ENCODE measurements around the gene DYNLT1.

DNA sequence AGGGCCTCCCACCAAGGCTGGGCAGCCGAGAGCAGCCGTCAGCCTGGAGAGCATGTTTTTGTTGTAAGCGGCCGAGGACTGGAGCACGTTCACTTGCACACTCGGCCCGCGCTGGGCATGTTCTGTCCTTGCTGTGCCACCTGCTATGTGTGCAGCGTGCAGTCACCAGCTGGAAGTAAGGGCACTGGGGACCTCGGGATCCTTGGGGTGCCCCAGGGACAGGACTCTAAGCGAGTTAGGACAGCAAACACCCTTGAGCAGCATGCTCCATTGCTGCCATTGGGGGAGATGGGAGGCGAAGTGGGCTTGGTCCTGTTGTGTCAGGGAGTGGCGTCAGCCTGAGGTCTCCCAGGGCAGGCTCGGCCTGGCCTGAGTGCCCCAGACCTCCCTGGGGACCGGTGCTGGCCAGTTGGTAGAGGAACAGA, 18.6 kb downstream of the DYNLT1 start:
- no peak for TF ChIP-seq POLR2A (IDR thresholded peaks at IDR 0.05)
- TF ChIP-seq, protein P1, sequence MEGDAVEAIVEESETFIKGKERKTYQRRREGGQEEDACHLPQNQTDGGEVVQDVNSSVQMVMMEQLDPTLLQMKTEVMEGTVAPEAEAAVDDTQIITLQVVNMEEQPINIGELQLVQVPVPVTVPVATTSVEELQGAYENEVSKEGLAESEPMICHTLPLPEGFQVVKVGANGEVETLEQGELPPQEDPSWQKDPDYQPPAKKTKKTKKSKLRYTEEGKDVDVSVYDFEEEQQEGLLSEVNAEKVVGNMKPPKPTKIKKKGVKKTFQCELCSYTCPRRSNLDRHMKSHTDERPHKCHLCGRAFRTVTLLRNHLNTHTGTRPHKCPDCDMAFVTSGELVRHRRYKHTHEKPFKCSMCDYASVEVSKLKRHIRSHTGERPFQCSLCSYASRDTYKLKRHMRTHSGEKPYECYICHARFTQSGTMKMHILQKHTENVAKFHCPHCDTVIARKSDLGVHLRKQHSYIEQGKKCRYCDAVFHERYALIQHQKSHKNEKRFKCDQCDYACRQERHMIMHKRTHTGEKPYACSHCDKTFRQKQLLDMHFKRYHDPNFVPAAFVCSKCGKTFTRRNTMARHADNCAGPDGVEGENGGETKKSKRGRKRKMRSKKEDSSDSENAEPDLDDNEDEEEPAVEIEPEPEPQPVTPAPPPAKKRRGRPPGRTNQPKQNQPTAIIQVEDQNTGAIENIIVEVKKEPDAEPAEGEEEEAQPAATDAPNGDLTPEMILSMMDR (IDR thresholded peaks at IDR 0.05), result no peak
